Cardiac septum (tissue), 1 donor: Measurements from ENCODE around the gene TRMT112. TPM values are rescaled to one million over a fixed set of nuclear protein-coding genes. Genes with fewer than 3 reads are reported as not detected.

Experiments used
- DNase-seq: peaks from one replicate; pipeline ENCODE4 v3.0.0-alpha.2; 2020; ENCODE audit warnings: low spot score
- intact Hi-C: fragments of 100-400 bp; cut with DNase I; formaldehyde crosslinking; loops from one replicate; pipeline ENCODE4 v1.14.0; 2022
- total RNA-seq: library from RNA; stranded (reverse); fragmentation: NEBNext Ultra II Directional; extraction: Animal tissue kit (Norgen Biotek cat#: 25700); gene quantifications from one replicate; pipeline ENCODE4 v1.2.1, GENCODE V29; 2021
- donor health status: DM: no; HTN: no; CAD: no.

Gene TRMT112
- total RNA-seq, 1 donor from 2014 or later, result 75.1 TPM

GRCh38 chr11:64352099-64352994 lies 35.0 kb upstream of the TRMT112 start:
- intact Hi-C loops, result no loop called here
- no peak for DNase-seq

- DNase-seq, result no peak
- intact Hi-C loops, result no loop called here
These were observed 33.8 kb upstream of the TRMT112 start for GRCh38 chr11:64351136-64351631.

GRCh38 chr11:64349404-64349803 lies 32.0 kb upstream of the TRMT112 start:
- intact Hi-C loops, result no loop called here
- no peak for DNase-seq

GRCh38 chr11:64349025-64349387 lies 31.6 kb upstream of the TRMT112 start:
- DNase-seq, result no peak
- intact Hi-C loops, result no loop called here

GRCh38 chr11:64348383-64349024 lies 31.1 kb upstream of the TRMT112 start:
- intact Hi-C loops, result no loop called here
- no peak for DNase-seq

- intact Hi-C loops, result no loop called here
- no peak for DNase-seq
These were observed 30.0 kb upstream of the TRMT112 start for GRCh38 chr11:64347193-64347867.

GRCh38 chr11:64344787-64345186 lies 27.4 kb upstream of the TRMT112 start:
- DNase-seq, result no peak
- intact Hi-C loops, result no loop called here

GRCh38 chr11:64343767-64344559 lies 26.6 kb upstream of the TRMT112 start:
- no peak for DNase-seq

GRCh38 chr11:64342869-64343745 lies 25.7 kb upstream of the TRMT112 start:
- intact Hi-C loops, result loop anchor here (2.0 kb wide), 1 partner anchor 24 kb away; the partner anchor contains the start of gene PRDX5
- no peak for DNase-seq

More at GRCh38 chr11:64343767-64344559, 26.6 kb upstream of the TRMT112 start:
- intact Hi-C loops, result loop anchor here (2.0 kb wide), 1 partner anchor 25 kb away; the partner anchor contains the start of gene PRDX5

- intact Hi-C loops, result loop anchor here (2.0 kb wide), 1 partner anchor 23 kb away; the partner anchor contains the start of gene PRDX5
- peak; percentile 96 for DNase-seq
These were observed 24.8 kb upstream of the TRMT112 start for GRCh38 chr11:64341851-64342791.

- no peak for DNase-seq
- intact Hi-C loops, result no loop called here
These were observed 24.1 kb upstream of the TRMT112 start for GRCh38 chr11:64341429-64341828.

- intact Hi-C loops, result no loop called here
- peak; percentile 93 for DNase-seq
These were observed 23.4 kb upstream of the TRMT112 start for GRCh38 chr11:64340671-64341335.

- intact Hi-C loops, result no loop called here
- DNase-seq, result peak; percentile 95
These were observed 22.5 kb upstream of the TRMT112 start, which contains the start of gene CCDC88B for GRCh38 chr11:64339754-64340408. Gene CCDC88B, plus strand, starts transcription at chr11:64340204. Its CDS starts 63 bp downstream, at chr11:64340267.

GRCh38 chr11:64339286-64339685 lies 21.9 kb upstream of the TRMT112 start:
- intact Hi-C loops, result no loop called here
- no peak for DNase-seq

GRCh38 chr11:64338716-64339115 lies 21.4 kb upstream of the TRMT112 start:
- no peak for DNase-seq
- intact Hi-C loops, result no loop called here
